K562 (cell line): ENCODE results near the gene NRSN2. TPM values are rescaled to one million over a fixed set of nuclear protein-coding genes. Genes with fewer than 3 reads are reported as not detected.
A peak's percentile ranks its signal among the peaks of the same experiment; 100 is the strongest.

Experiments used
- BRD4 ChIP-seq: fragments of 200-600 bp; sonication (generic); IDR thresholded peaks from 2 replicates; pipeline ENCODE4 v1.6.1; 2017; ENCODE audit warnings: inconsistent platforms
- CEBPG ChIP-seq, 3 experiments: fragments of 200-800 bp in 1 of 3; sonication (Bioruptor generic) in 1 of 3; sonication (generic) in 1 of 3; formaldehyde crosslinking in 1 of 3; IDR thresholded peaks in 2 of 3; conservative IDR thresholded peaks in 1 of 3; 2 replicates each; pipeline versions ENCODE4 v1.6.1 to v1.8.0; 2016 to 2022; ENCODE audit warnings: missing compliant biosample characterization in 2 of 3, missing genetic modification characterization in 2 of 3, mild to moderate bottlenecking in 1 of 3, missing genetic modification reagents in 1 of 3
- GABPB2 ChIP-seq: fragments of 250-450 bp; sonication (Bioruptor Pico); conservative IDR thresholded peaks from 2 replicates; pipeline ENCODE4 v1.5.1; 2021; ENCODE audit warnings: mild to moderate bottlenecking
- MEF2D ChIP-seq: conservative IDR thresholded peaks from 2 replicates; pipeline ENCODE4 v1.6.1; 2016; ENCODE audit warnings: low read depth, missing genetic modification characterization, missing compliant biosample characterization
- MTA3 ChIP-seq: fragments of 450-650 bp; formaldehyde crosslinking; IDR thresholded peaks from 2 replicates; pipeline ENCODE4 v1.6.1; 2017; ENCODE audit warnings: mild to moderate bottlenecking, borderline replicate concordance
- NONO ChIP-seq, 2 experiments: fragments of 200-400 bp in 1 of 2; fragments of 450-650 bp in 1 of 2; formaldehyde crosslinking in 1 of 2; IDR thresholded peaks; 2 replicates each; pipeline ENCODE4 v1.6.1; 2017; ENCODE audit warnings: low read depth in 2 of 2, mild to moderate bottlenecking in 2 of 2, moderate library complexity in 2 of 2, low read length in 1 of 2
- PBX2 ChIP-seq, 2 experiments: IDR thresholded peaks in 1 of 2; conservative IDR thresholded peaks in 1 of 2; 2 replicates each; pipeline ENCODE4 v1.6.1; 2016; ENCODE audit warnings: low read depth in 2 of 2, mild to moderate bottlenecking in 1 of 2, missing compliant biosample characterization in 1 of 2, missing genetic modification characterization in 1 of 2, moderate library complexity in 1 of 2
- RBM15 ChIP-seq: fragments of 200-400 bp; formaldehyde crosslinking; IDR thresholded peaks from 2 replicates; pipeline ENCODE4 v1.6.1; 2018; ENCODE audit warnings: mild to moderate bottlenecking, low read length, moderate library complexity; ENCODE audit not compliant: insufficient read depth
- TCF7 ChIP-seq: sonication (generic); IDR thresholded peaks from 2 replicates; pipeline ENCODE4 v1.6.1; 2016; ENCODE audit warnings: antibody characterized with exemption, borderline replicate concordance
- ZFPM2 ChIP-seq: fragments of 250-450 bp; sonication (Bioruptor Pico); IDR thresholded peaks from 2 replicates; pipeline ENCODE4 v1.5.1; 2022; ENCODE audit warnings: mild to moderate bottlenecking
- ZNF121 ChIP-seq: sonication (generic); formaldehyde crosslinking; conservative IDR thresholded peaks from 2 replicates; pipeline ENCODE4 v1.8.0; 2022; ENCODE audit warnings: missing genetic modification reagents
- ZNF445 ChIP-seq: fragments of 250-450 bp; sonication (Bioruptor Pico); IDR thresholded peaks from 2 replicates; pipeline ENCODE4 v1.4.0; 2020; ENCODE audit warnings: low read depth, mild to moderate bottlenecking, moderate library complexity
- polyA plus RNA-seq, 8 experiments: library from polyadenylated mRNA; depleted of rRNA in 4 of 8; stranded (reverse) in 5 of 8; unstranded in 3 of 8; fragments of >200 nt; fragmentation: Nextera tagmentation in 2 of 8; fragmentation: Illumina TruSeq in 1 of 8; extraction: Ambion mirVana in 2 of 8; extraction: Trizol in 1 of 8; gene quantifications; 2 replicates each; pipeline versions ENCODE4 v1.2.1 to v1.2.3, GENCODE V29; 2011 to 2014; ENCODE audit warnings: inconsistent platforms in 1 of 8, missing spikeins in 1 of 8
- total RNA-seq, 7 experiments: library from RNA; depleted of rRNA in 6 of 7; stranded (reverse); fragments of >200 nt in 6 of 7; fragmentation: Illumina TruSeq in 2 of 7; extraction: Trizol in 2 of 7; gene quantifications; 2 replicates each; pipeline versions ENCODE4 v1.2.1 to v1.2.3, GENCODE V29; 2011 to 2021; ENCODE audit warnings: low replicate concordance in 1 of 7
- TF ChIP-seq, protein P1 (sequence below): fragments of 250-450 bp; sonication (Bioruptor Pico); IDR thresholded peaks from 2 replicates; pipeline ENCODE4 v1.5.0; 2022; ENCODE audit warnings: mild to moderate bottlenecking
- TF ChIP-seq, protein P2 (sequence below): sonication (generic); formaldehyde crosslinking; IDR thresholded peaks from 2 replicates; pipeline ENCODE4 v1.8.0; 2022; ENCODE audit warnings: missing genetic modification reagents, mild to moderate bottlenecking, moderate library complexity, borderline replicate concordance
- TF ChIP-seq, protein P3 (sequence below): fragments of 450-650 bp; IDR thresholded peaks from 2 replicates; pipeline ENCODE4 v1.6.1; 2014; ENCODE audit warnings: low read depth, mild to moderate bottlenecking, moderate library complexity, borderline replicate concordance
- TF ChIP-seq, protein P4 (sequence below): sonication (generic); formaldehyde crosslinking; IDR thresholded peaks from 2 replicates; pipeline ENCODE4 v1.8.0; 2022; ENCODE audit warnings: mild to moderate bottlenecking, missing genetic modification reagents

Gene NRSN2
- total and polyA plus RNA-seq, 9 of the 15 experiments (the other 6 are each of a cell fraction or from before 2014, with no cell fraction given): 7.5 to 29.7 (median 11.1) TPM

DNA sequence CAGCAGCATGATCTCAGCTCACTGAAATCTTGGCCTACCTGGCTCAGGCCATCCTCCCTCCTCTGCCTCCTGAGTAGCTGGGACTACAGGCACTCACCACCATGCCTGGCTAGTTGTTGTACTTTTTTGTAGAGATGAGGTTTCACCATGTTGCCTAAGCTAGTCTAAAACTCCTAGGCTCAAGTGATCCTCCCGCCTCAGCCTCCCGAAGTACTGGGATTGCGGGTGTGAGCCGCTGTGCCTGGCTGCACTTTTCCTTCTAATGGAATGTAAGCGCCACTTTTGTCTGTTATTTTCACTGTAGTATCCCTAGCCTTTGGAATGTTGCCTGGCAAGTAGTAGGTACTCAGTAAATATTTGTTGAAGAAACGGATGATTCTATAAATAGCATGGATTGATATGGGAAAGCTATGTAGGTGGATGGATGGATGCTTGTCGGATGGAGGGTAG is 23.3 kb downstream of the NRSN2 start (continued):
- TF ChIP-seq CEBPG (CRISPR knock-in tag; IDR thresholded peaks at IDR 0.05): peak; percentile 9; the same call in 1 of the 2 replicates
- TF ChIP-seq CEBPG (tag; conservative IDR thresholded peaks at IDR 0.05 in 1 of 2, IDR thresholded peaks at IDR 0.05 in 1 of 2): no peak
- no peak for TF ChIP-seq MTA3
- TF ChIP-seq, protein P1, sequence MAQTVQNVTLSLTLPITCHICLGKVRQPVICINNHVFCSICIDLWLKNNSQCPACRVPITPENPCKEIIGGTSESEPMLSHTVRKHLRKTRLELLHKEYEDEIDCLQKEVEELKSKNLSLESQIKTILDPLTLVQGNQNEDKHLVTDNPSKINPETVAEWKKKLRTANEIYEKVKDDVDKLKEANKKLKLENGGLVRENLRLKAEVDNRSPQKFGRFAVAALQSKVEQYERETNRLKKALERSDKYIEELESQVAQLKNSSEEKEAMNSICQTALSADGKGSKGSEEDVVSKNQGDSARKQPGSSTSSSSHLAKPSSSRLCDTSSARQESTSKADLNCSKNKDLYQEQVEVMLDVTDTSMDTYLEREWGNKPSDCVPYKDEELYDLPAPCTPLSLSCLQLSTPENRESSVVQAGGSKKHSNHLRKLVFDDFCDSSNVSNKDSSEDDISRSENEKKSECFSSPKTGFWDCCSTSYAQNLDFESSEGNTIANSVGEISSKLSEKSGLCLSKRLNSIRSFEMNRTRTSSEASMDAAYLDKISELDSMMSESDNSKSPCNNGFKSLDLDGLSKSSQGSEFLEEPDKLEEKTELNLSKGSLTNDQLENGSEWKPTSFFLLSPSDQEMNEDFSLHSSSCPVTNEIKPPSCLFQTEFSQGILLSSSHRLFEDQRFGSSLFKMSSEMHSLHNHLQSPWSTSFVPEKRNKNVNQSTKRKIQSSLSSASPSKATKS (CRISPR knock-in tag): no peak
- 0 out of 2 replicates have a peak, but pooled peaks have one; percentile 10 for TF ChIP-seq BRD4
- TF ChIP-seq, protein P2, sequence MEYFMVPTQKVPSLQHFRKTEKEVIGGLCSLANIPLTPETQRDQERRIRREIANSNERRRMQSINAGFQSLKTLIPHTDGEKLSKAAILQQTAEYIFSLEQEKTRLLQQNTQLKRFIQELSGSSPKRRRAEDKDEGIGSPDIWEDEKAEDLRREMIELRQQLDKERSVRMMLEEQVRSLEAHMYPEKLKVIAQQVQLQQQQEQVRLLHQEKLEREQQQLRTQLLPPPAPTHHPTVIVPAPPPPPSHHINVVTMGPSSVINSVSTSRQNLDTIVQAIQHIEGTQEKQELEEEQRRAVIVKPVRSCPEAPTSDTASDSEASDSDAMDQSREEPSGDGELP (CRISPR knock-in tag): 0 out of 2 replicates have a peak, but pooled peaks have one; percentile 19
- TF ChIP-seq ZNF445 (CRISPR knock-in tag): no peak
- no peak for TF ChIP-seq ZFPM2
- peak; percentile 98; the same call in 1 of the 2 replicates for TF ChIP-seq ZNF121
- TF ChIP-seq TCF7: no peak
- TF ChIP-seq, protein P3, sequence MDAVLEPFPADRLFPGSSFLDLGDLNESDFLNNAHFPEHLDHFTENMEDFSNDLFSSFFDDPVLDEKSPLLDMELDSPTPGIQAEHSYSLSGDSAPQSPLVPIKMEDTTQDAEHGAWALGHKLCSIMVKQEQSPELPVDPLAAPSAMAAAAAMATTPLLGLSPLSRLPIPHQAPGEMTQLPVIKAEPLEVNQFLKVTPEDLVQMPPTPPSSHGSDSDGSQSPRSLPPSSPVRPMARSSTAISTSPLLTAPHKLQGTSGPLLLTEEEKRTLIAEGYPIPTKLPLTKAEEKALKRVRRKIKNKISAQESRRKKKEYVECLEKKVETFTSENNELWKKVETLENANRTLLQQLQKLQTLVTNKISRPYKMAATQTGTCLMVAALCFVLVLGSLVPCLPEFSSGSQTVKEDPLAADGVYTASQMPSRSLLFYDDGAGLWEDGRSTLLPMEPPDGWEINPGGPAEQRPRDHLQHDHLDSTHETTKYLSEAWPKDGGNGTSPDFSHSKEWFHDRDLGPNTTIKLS: no peak
- TF ChIP-seq PBX2 (CRISPR knock-in tag; IDR thresholded peaks at IDR 0.05; ENCODE audit: low read depth): no peak
- TF ChIP-seq PBX2 (tag; conservative IDR thresholded peaks at IDR 0.05; ENCODE audit: low read depth): no peak
- no peak for TF ChIP-seq NONO (IDR thresholded peaks at IDR 0.05; ENCODE audit: low read depth in 2 of 2, low read length in 1 of 2)
- no peak for TF ChIP-seq RBM15
- TF ChIP-seq MEF2D (tag): no peak
- no peak for TF ChIP-seq GABPB2 (CRISPR knock-in tag)
- TF ChIP-seq, protein P4, sequence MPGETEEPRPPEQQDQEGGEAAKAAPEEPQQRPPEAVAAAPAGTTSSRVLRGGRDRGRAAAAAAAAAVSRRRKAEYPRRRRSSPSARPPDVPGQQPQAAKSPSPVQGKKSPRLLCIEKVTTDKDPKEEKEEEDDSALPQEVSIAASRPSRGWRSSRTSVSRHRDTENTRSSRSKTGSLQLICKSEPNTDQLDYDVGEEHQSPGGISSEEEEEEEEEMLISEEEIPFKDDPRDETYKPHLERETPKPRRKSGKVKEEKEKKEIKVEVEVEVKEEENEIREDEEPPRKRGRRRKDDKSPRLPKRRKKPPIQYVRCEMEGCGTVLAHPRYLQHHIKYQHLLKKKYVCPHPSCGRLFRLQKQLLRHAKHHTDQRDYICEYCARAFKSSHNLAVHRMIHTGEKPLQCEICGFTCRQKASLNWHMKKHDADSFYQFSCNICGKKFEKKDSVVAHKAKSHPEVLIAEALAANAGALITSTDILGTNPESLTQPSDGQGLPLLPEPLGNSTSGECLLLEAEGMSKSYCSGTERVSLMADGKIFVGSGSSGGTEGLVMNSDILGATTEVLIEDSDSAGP (CRISPR knock-in tag): no peak
